Right atrium auricular region (tissue), 2 donors: ENCODE measurements around the gene ABHD2. TPM values are rescaled to one million over a fixed set of nuclear protein-coding genes. Genes with fewer than 3 reads are reported as not detected.

Experiments used
- DNase-seq: peaks from one replicate; pipeline ENCODE4 v3.0.0-alpha.2; 2019; ENCODE audit warnings: low spot score
- H3K27ac ChIP-seq, 2 donors: fragments of 200-600 bp; sonication (generic); 1 replicate in 1 of 2; 2 replicates in 1 of 2; pipeline ENCODE4 v1.5.1; 2016 to 2019
- H3K27me3 ChIP-seq, 2 donors: fragments of 200-600 bp; sonication (generic); one replicate each; pipeline versions ENCODE4 v1.5.1 to v1.6.0; 2017 to 2019
- H3K36me3 ChIP-seq: fragments of 200-600 bp; sonication (generic); one replicate; pipeline ENCODE4 v1.5.1; 2016
- H3K4me1 ChIP-seq, 2 donors: fragments of 200-600 bp; sonication (generic); one replicate each; pipeline versions ENCODE4 v1.5.1 to v1.6.0; 2017 to 2019
- H3K4me3 ChIP-seq, 2 donors: fragments of 200-600 bp; sonication (generic); 1 replicate in 1 of 2; 2 replicates in 1 of 2; pipeline ENCODE4 v1.5.1; 2017 to 2019; ENCODE audit warnings: mild to moderate bottlenecking in 1 of 2, moderate library complexity in 1 of 2
- H3K9me3 ChIP-seq, 2 donors: fragments of 200-600 bp; sonication (generic); one replicate each; pipeline ENCODE4 v1.5.1; 2019
- total RNA-seq, 2 donors: library from RNA; depleted of rRNA; stranded (reverse); fragments of >200 nt; gene quantifications; one replicate each; pipeline ENCODE4 v1.1.0, GENCODE V29; 2016
- TF ChIP-seq, protein P1 (sequence below), 2 donors: fragments of 200-600 bp; sonication (generic); IDR thresholded peaks; one replicate each; pipeline ENCODE4 v1.5.1; 2019; ENCODE audit warnings: antibody characterized with exemption in 2 of 2

ABHD2 gene
- total RNA-seq, 2 donors from 2014 or later: 115 to 118 TPM

DNA sequence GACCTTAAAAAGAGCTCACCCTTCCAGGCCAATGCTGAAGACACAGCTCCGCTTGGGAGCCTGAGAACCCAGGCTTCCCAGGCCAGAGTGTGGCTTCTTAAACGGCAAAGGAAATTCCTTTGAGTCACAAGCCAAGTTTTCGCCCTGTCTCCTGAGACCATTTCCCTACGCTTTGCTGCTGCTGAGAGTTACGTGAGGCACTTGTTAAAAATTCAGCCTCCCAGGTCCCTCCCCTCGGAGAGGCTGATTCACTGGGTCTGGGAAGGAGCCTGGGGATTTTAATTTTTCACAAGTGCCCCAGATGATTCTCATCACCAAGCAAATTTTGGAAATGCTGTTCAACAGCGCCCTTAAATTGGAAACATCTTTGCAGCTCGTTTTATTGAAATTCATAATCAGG lies 107.6 kb downstream of the ABHD2 start:
- TF ChIP-seq, protein P1, sequence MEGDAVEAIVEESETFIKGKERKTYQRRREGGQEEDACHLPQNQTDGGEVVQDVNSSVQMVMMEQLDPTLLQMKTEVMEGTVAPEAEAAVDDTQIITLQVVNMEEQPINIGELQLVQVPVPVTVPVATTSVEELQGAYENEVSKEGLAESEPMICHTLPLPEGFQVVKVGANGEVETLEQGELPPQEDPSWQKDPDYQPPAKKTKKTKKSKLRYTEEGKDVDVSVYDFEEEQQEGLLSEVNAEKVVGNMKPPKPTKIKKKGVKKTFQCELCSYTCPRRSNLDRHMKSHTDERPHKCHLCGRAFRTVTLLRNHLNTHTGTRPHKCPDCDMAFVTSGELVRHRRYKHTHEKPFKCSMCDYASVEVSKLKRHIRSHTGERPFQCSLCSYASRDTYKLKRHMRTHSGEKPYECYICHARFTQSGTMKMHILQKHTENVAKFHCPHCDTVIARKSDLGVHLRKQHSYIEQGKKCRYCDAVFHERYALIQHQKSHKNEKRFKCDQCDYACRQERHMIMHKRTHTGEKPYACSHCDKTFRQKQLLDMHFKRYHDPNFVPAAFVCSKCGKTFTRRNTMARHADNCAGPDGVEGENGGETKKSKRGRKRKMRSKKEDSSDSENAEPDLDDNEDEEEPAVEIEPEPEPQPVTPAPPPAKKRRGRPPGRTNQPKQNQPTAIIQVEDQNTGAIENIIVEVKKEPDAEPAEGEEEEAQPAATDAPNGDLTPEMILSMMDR (IDR thresholded peaks at IDR 0.05): no peak
- peak overlapping the region in 1 of 2 donors; percentile 45 for H3K27ac ChIP-seq
- no peak overlapping the region for H3K4me3 ChIP-seq
- peaks cover 76% of the 10 kb centered on the region for H3K36me3 ChIP-seq
- H3K4me1 ChIP-seq: peaks cover 0 to 17% of the 10 kb centered on the region in 2 donors
- no peaks in the 10 kb centered on the region for H3K27me3 ChIP-seq
- DNase-seq: no peak
- no peaks in the 10 kb centered on the region for H3K9me3 ChIP-seq

DNA sequence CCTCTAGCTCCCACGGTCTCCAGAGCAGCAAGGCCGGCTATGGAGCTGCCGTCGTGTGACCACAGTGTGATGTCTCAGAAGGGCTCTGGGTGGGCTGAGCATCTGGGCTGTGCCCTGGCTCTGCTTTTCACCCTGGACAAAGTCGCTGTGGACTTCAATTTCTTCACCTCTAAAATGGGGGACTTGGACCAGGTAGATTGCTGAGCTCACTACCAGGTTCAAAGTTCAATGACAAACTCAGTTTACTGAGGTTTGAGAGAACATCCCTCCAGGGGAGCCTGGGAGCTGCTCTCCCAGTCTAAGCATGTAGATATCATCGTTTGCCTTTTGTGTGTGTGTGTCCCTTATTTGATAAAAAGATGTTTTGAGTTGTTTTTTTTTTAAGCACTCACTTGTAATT lies 108.0 kb downstream of the ABHD2 start:
- Histone ChIP-seq H3K4me3 (no peak overlapping the region), H3K4me1 (peaks cover 0 to 17% of the 10 kb centered on the region in 2 donors), H3K27me3 (no peaks in the 10 kb centered on the region), H3K36me3 (peaks cover 71% of the 10 kb centered on the region), H3K9me3 (no peaks in the 10 kb centered on the region), H3K27ac (peak overlapping the region in 1 of 2 donors; percentile 45)
- DNase-seq: no peak
- TF ChIP-seq, protein P1 (IDR thresholded peaks at IDR 0.05): no peak

DNA sequence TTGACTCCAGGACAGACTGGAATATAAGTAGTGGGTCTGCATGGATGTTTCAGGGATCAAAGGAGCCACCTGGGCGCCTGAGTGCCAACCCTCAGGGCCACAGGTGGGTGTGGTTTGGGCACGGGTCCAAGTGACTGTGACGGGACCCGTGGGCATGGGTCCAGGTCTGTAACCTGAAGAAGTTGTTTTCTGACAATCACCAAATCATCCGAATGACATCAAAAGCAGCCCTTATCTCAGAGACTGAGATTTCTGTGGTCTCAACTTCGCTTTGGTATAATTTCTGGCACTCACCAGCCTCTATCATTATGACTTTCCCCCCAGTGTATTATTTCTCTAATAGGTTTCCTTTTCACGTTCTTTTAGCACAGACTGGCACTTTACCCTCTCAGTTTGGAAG lies 108.7 kb downstream of the ABHD2 start:
- DNase-seq: no peak
- H3K9me3 ChIP-seq: no peaks in the 10 kb centered on the region
- no peaks in the 10 kb centered on the region for H3K27me3 ChIP-seq
- TF ChIP-seq, protein P1 (IDR thresholded peaks at IDR 0.05): no peak
- peaks cover 64% of the 10 kb centered on the region for H3K36me3 ChIP-seq
- peaks cover 0 to 17% of the 10 kb centered on the region in 2 donors for H3K4me1 ChIP-seq
- no peak overlapping the region for H3K4me3 ChIP-seq
- H3K27ac ChIP-seq: peak overlapping the region in 1 of 2 donors; percentile 48

DNA sequence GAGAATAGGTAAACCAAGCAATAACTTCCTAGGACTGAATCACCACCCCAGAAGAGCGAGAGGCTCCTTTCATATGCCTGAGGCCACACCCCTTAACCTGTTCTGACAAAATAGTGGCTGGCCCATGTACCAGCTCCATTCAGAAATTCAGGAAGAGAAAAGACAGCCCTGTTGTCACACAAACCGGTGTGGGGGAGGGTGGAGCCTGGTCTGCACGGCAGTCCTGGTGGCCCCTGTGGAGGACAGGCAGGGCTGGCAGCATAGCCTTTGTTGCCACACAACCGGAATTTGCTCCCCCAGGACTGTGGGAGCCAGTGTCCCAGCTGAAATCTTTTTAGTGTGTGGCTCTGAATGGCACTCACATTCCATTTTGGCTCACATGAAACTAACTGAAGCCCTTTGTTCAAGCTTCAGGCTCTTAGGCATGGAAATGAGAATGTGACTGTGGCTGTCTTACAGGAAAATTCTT lies 109.3 kb downstream of the ABHD2 start:
- no peak for DNase-seq
- H3K27me3 ChIP-seq: no peaks in the 10 kb centered on the region
- TF ChIP-seq, protein P1 (IDR thresholded peaks at IDR 0.05): no peak
- H3K4me3 ChIP-seq: no peak overlapping the region
- no peaks in the 10 kb centered on the region for H3K9me3 ChIP-seq
- peak overlapping the region in 1 of 2 donors; percentile 48 for H3K27ac ChIP-seq
- peaks cover 61% of the 10 kb centered on the region for H3K36me3 ChIP-seq
- H3K4me1 ChIP-seq: peaks cover 0 to 17% of the 10 kb centered on the region in 2 donors

DNA sequence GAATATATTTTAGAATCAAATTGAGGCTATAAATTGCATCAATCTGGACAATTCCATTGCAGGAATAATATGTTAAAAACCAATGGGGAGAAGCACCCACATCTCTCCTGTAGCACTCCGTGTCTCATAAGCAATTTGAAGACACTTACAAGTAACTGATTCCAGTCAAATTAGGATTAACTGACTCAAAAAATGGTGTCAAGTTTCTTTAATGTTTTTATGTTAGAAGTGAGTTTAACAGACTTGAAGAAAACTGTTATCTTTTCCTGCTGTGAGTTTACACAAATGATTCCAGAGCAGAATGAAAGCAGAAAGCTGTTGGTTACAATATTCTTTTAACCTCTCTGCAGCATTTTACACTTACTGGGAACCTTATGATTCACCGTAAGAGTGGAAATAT lies 109.9 kb downstream of the ABHD2 start:
- Histone ChIP-seq H3K4me3 (no peak overlapping the region), H3K27ac (peak overlapping the region in 1 of 2 donors; percentile 48), H3K9me3 (no peaks in the 10 kb centered on the region), H3K4me1 (peaks cover 0 to 17% of the 10 kb centered on the region in 2 donors), H3K27me3 (no peaks in the 10 kb centered on the region), H3K36me3 (peaks cover 56% of the 10 kb centered on the region)
- no peak for DNase-seq
- TF ChIP-seq, protein P1 (IDR thresholded peaks at IDR 0.05): no peak

DNA sequence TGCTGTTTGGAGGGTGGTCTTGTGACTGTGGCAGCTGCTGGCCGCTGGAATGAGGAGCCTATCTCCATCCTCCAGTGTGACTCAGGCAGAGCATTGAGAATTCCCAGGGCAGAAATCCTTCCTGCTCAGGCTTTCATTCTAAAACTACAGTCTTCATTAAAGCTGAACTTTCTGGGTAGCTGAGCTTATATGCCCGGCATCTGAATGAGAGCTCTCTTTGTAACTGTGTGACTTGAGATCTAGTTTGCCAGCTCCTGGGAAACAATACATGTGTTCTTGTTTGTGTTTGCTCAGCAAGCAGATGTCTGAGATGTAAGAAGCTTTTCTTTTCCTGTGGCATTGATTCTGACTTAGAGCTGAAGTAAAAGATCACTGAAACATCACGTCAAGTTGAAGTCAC lies 110.7 kb downstream of the ABHD2 start:
- no peaks in the 10 kb centered on the region for H3K9me3 ChIP-seq
- no peaks in the 10 kb centered on the region for H3K27me3 ChIP-seq
- no peak overlapping the region for H3K4me3 ChIP-seq
- TF ChIP-seq, protein P1 (IDR thresholded peaks at IDR 0.05): no peak
- DNase-seq: no peak
- H3K36me3 ChIP-seq: peaks cover 49% of the 10 kb centered on the region
- peaks cover 0 to 17% of the 10 kb centered on the region in 2 donors for H3K4me1 ChIP-seq
- H3K27ac ChIP-seq: peak overlapping the region in 1 of 2 donors; percentile 48
